Right forelimb (tissue), 1 donor: Measurements from ENCODE around the gene DBP.

Experiments used
- DNase-seq: peaks from one replicate; pipeline ENCODE4 v3.0.0-alpha.2; 2018

Gene DBP

DNA sequence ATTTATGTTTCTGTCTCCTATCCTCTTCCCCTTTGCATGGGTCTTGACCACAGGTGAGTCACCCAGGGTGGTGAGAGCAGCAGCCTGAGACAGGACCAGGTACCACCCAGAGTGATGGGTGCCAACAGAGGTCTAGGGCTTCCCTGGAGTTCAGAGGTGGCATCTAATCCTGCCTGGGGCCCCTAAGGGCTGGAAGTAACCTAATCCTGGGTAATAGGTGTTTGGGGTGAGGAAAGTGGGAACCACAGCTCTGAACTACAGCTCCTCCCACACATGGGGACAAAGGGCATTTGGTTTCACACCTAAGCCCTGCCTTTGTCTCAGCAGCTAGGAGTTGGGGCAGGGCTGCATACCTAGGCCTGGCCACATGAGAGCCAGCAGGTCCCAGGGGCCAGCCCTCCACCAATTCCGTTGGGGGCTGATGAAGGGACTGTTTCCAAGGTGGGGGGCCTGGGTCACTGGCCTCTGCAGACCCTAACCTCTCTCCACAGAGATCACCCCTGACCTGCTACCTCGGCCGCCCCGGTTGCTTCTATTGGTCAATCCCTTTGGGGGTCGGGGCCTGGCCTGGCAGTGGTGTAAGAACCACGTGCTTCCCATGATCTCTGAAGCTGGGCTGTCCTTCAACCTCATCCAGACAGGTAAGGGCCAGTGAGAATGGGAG, 9.8 kb downstream of the DBP start:
- DNase-seq = no peak

GRCh38 chr19:48625891-48626327, 11.3 kb downstream of the DBP start:
- DNase-seq = peak; percentile 42

DNA sequence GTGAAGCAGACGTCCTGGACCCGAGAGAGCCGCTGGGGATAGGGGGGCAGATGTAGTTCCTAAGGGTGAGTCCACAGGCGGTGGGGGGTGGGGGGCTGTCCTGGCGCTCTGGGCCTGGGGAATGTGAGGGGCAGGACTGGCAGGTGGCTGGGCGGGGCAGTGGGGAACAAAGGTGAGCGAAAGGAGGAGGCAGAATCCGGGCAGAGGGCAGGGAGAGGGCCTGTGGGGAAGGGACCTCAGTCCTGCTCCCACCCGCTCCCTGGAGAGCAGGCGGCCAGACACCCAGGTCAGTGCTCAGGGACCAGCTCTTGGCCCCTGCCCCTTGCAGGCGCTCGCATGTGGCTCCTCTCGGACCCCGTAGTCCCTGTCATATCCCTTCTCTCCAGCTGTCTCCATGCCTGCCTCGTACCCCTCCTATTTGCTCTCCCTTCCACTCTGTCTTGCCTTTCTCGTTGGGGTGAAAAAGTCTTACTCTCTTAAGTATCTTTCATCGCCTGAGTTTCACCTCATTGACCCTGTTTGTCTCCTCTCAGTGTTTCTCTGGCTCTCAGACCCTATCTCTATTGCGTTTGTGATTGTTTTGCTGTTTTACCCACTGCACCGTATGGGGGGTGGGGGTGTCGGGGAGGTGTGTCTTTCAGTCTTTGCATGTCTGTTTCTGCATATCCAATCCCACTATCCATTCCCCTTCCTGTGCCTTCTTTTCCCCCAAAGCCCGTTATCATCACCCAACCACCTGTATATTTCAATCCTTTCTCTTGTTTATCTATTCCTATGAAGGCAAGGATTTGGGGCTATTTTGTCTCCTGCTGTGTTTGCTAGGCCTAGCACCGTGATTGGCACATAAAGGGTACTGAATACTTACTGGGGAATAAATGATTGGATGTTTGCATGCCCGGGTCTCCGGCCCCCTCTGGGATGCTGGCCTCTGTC, 12.1 kb downstream of the DBP start:
- peak; percentile 28 for DNase-seq

DNA sequence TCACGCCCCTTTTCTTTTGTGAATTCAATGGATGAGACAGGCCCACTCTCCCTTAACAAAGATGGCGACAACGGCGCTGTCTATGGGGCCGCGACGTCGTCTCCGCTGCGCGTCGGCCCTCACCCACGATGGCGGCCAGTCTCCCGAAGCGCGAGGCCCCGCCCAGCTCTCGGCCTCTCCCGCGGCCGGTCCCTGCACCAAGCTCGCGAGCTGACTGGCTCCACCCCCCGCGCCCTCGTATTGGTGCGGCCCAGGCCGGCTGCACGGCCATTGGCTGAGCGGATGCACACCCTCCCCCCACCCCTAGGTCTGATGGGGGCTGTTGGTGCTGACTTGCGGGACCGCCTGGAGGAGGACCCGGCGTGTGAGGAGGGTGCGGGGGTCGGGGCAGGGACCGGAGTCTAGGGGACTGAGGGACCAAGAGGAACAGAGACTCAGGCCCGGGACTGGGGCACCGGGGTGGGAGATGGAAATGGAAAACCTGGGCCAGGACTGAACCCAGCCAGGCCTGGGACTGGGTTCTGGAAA, 13.0 kb downstream of the DBP start:
- peak; percentile 98 for DNase-seq

DNA sequence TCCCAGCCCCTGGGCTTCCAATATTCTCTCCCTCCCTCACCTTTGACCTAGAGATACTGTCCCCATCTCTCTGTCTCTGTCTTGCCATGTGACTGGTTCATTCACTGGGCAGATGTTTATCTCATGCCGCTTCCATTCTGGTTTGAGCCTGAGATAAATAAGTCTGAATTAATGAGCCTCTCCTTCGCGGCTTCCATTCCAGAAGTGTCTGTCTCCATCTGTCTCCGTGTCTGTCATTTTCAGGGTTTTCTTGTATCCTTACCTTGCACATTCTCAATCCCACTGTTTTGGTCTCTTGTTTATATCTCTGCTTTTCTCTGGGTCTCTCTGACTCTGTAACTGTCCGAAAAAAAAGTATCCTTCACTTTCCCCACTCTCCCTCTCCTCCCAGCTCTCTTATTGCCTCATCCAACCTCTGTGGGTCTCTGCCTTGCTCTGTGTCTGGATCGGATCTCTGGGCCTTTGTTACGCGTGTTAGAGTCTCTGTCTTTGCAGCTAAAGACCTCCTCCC, 13.6 kb downstream of the DBP start:
- DNase-seq = no peak

- peak; percentile 43 for DNase-seq
Measured at GRCh38 chr19:48619692-48620585, 17.2 kb downstream of the DBP start.

- peak; percentile 99 for DNase-seq
Measured at GRCh38 chr19:48618916-48619691, 18.1 kb downstream of the DBP start, which contains the start of the genes RPL18 and SPHK2. RPL18 (minus strand) TSS chr19:48619178; CDS start chr19:48619143, 35 bp downstream. SPHK2 (plus strand) TSS chr19:48619506; CDS start chr19:48620515, 1,009 bp downstream.

DNA sequence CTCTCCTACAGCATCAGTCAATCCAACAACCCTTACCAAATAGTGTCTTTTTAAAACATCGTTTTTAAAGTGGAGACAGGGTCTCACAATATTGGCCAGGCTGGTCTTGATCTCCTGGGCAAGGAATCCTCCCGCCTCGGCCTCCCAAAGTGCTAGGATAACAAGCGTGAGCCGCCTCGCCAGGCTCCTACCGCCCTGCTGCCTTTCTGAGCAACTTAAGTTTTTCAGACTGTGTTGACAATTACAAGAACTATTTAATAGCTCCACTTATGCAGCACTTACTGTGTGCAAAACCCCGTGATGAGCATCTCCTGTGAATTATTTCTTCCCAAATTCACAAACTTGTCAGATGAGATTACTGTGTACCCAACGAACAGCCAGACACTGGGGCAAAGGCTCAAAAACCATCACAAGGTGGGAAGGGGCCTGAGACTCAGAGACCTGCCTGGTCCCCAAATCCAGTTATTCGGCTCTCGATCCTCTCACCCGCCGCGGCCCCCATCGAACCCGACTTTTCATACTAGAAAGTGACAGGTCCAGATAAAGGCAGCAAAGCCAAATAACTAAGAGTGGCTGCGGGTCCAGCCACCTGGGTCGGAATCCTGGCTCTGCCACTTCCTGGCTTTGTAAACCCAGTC, 18.8 kb downstream of the DBP start:
- DNase-seq = no peak

- no peak for DNase-seq
Measured at GRCh38 chr19:48617146-48617937, 19.8 kb downstream of the DBP start.

DNA sequence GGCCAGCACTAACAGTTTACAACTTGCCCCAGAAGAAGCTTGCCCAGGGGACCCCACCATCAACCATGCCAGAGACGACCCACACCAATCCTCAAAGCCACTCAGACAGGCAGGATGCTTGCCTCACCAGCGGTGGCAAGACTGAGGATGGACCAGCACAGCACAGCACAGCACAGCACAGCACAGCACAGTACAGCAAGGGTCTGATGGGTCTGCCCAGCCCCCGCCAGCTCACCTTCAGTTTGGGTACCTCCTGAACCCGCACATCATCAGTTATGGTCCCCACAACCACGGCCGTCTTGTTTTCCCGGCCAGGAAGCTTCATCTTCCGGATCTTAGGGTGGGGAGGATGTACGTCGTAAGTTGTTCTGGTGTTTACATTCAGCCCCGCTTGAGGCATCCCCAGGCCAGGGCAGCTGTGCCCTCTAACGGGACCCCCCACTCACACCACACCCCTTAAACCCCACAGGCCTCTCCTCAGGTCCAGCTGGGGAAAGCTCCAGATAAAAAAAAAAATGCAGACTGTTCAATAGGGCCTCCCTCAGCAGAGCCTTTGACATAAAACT, 20.6 kb downstream of the DBP start:
- no peak for DNase-seq

DNA sequence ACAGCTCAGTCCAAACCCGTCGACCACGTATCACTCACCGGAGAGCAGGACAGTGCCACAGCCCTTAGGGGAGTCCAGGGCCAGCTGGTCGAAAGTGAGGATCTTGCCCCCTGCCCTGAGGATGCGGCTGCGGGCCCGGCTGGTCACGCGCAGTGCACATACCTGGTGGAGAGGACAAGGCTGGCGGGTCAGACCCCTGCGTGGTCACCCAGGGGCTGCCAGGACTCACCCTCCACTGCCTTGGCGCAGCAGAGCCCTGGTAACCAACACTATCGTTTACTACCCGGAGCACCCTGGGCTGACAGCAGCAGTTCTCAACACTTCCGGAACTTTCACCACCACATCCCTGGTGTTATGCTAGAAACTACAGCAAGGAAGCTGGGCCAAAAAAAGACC, 21.1 kb downstream of the DBP start:
- DNase-seq = no peak

DNA sequence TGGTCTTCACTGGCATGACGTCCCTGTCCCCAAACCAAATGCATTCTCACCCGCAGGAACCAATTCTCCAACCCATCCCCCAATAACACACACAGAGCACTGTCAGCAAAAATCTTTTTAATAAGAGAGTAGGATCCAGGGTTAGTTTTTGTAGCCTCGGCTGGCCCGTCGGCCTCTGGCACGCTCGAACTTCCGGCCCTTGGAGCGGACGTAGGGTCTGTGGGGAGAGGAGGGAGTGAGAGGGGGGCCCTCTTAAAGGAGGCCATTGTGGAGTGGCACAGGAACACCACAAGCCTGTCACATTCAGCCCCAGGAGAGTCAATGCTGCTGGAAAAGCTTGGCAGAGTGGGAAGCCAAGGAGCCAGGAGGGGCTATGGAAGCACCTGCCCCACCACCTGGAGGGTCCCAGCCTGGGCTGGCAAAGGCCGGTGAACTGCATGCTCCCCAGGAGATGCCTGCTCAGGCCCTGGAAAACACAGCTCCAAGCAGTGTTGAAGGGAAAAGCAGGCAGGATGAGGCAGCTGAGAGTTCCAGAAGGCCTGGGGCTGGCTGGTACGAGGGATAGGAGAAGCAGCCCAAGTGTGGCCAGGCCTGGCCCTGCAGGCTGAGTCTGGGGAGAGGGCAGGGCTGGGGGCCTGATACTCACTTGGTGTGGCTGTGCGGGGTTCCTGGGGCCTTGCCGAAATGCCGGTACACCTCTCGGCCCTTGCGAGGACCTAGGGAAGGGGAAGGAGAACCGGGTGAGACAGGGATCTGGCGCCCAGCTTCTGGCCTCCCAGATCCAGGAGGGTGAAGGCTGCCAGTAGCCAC, 21.7 kb downstream of the DBP start:
- DNase-seq = no peak

DNA sequence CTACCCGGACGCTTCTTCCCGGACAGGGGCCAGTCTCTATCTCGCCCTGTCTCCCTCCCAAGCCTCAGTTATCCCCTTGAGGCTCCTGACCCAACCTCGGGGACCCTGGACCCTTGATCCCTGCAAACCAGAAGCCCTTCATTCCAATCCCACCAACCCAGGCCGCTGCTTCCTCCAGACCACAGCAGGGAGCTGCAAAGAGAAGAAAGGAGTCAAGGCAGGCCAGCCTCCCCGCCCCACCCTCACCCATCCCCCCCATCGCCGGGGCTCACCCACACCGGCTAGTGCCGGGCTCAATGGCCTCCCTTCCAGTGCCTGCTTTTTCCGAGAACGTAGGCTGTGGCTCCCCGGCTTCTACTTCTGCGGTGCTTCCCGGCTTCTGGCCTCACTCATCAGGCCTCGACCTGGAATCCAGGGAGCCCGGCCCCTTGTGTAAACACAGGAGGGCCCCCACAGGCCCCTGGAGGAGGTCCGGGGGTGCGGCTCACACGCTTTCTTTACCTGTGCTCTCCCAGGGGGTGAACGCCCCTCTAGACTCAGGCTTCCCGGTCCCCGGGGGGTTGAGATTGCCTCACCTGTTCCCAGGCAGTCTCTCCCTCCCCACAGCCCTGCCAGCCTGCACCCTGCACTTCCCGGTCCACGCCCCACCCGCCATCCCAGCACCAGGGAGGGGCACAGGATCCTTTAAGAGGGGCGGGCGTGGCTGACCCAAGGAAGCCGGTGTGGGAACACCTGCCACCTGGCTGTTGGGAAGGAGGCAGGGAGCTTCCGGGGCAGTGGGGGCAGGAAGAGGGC, 22.5 kb downstream of the DBP start, which contains the start of gene FAM83E:
FAM83E (minus strand) TSS at position 641 of the 795 bp plus-strand sequence. CDS start 1,704 bp downstream, outside the sequence.
- no peak for DNase-seq

DNA sequence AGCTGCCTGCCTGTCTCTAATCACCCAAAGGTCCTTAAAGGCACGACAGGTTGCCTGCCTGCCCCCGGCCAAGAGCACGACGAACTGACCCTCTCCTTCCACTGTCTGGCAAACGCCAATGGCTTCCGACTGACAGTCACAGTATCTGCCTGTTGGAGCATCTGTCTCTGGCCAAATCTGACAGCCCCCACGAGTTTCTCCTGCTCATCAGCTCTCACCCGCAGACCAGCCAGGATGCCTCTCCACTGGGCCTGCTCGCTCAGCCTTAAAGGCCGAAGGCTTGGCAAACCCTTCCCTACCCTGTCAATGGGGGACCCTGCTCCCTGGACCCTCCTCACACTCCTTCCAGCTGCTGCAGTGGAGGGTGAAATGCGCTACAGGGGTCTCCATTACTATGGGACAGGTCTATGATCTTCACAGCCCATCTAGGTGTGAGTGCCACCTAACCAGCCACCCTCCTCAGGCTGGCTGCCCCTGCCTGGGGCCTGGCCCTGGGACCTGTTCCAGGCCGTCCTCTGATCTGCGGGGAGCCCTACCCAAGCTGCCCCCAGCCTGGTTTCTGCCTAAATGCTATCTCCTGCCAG, 23.2 kb downstream of the DBP start:
- DNase-seq = no peak

GRCh38 chr19:48613024-48613851, 23.9 kb downstream of the DBP start:
- no peak for DNase-seq

GRCh38 chr19:48611872-48612271, 25.3 kb downstream of the DBP start:
- DNase-seq = no peak
